Central memory CD8-positive, alpha-beta T cell (primary cell): Measurements from ENCODE around the gene ERN1.
A peak's percentile ranks its signal among the peaks of the same experiment; 100 is the strongest.
"Not testable (repeated sequence)": the region's sequence is repeated elsewhere in the genome, so short reads cannot be mapped to it uniquely, and the experiment has no call there.

ENCODE experiments used
- ATAC-seq: fragments of 150-1000 bp; cut with Tn5 transposase; replicated peaks from 2 replicates; pipeline ENCODE4 v1.10.0; 2022; ENCODE audit warnings: mild to moderate bottlenecking, moderate FRiP score, moderate number of reproducible peaks; ENCODE audit not compliant: poor library complexity, severe bottlenecking; ENCODE audit errors: extremely low read depth
- DNase-seq, 2 donors: peaks; one replicate each; pipeline ENCODE4 v3.0.0; 2021; ENCODE audit warnings: low spot score in 2 of 2
- H3K27ac Mint-ChIP-seq: one replicate; pipeline ENCODE4 v1.8.0; 2022; ENCODE audit warnings: low read depth, mild to moderate bottlenecking, moderate library complexity, mixed read lengths
- H3K27me3 Mint-ChIP-seq: one replicate; pipeline ENCODE4 v1.8.0; 2022; ENCODE audit warnings: mixed read lengths
- H3K36me3 Mint-ChIP-seq: one replicate; pipeline ENCODE4 v1.8.0; 2022; ENCODE audit warnings: mild to moderate bottlenecking, moderate library complexity, mixed read lengths; ENCODE audit not compliant: insufficient read depth
- H3K4me1 Mint-ChIP-seq: one replicate; pipeline ENCODE4 v1.8.0; 2022; ENCODE audit warnings: mixed read lengths
- H3K4me3 Mint-ChIP-seq: one replicate; pipeline ENCODE4 v1.8.0; 2022; ENCODE audit warnings: mild to moderate bottlenecking, moderate library complexity, mixed read lengths
- H3K9me3 Mint-ChIP-seq: one replicate; pipeline ENCODE4 v1.8.0; 2022; ENCODE audit warnings: mixed read lengths

Gene ERN1

DNA sequence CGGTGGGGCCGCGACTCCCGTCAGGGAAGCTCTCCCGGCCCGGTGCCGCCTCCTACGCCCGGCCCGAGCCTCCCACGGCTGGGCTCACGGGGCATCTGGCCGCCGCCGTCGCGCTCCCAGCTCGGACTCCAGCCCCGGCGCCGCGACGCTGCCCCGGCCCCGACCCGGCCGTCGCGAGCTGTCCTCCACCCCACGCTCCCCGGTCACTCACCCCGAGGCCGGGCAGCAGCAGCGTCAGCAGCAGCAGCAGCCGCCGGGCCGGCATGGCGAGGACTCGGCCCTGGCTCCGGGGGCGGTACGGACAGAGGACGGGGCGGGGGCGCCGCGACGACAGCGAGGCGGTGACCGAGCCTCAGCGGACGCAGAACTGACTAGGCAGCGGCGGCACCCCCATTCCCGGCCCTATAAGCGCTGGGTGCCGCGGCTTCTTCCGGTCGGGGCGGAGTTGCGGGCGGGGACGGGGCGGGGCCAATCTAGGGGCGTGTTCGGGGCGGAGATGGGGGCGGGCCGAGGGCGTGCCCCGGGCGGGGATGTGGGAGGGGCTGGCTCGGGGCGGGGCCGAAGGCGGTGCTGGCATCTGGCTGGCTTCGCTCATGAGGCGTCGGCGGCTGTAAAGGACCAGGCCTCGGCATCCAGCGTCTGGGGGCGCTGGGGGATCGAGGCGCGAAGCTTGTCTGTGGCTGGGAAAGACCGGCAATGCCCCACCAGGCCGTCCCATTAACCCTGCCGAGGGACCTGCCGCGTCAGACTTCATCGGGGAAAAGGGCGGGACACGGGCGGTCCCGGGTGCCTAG is at the start of gene ERN1:
Gene ERN1 (minus strand): TSS at position 380 of the 794 bp plus-strand sequence. CDS start 115 bp downstream, at position 265.
- Mint-ChIP-seq H3K36me3 (peaks cover 11% of the 10 kb centered on the region), H3K4me1 (peaks cover 50% of the 10 kb centered on the region), H3K27me3 (no peaks in the 10 kb centered on the region), H3K9me3 (no peaks in the 10 kb centered on the region), H3K4me3 (peak within 1 kb of the TSS; percentile 91), H3K27ac (peak within 1 kb of the TSS; percentile 93)
- peak; percentile 85 for ATAC-seq
- DNase-seq: peak; percentile 79 to 87

- not testable (repeated sequence) for H3K4me3 Mint-ChIP-seq, H3K4me1 Mint-ChIP-seq, H3K9me3 Mint-ChIP-seq, H3K27ac Mint-ChIP-seq, H3K27me3 Mint-ChIP-seq, H3K36me3 Mint-ChIP-seq, ATAC-seq, DNase-seq
Observed at GRCh38 chr17:64179024-64179423, 49.1 kb upstream of the ERN1 start.

DNA sequence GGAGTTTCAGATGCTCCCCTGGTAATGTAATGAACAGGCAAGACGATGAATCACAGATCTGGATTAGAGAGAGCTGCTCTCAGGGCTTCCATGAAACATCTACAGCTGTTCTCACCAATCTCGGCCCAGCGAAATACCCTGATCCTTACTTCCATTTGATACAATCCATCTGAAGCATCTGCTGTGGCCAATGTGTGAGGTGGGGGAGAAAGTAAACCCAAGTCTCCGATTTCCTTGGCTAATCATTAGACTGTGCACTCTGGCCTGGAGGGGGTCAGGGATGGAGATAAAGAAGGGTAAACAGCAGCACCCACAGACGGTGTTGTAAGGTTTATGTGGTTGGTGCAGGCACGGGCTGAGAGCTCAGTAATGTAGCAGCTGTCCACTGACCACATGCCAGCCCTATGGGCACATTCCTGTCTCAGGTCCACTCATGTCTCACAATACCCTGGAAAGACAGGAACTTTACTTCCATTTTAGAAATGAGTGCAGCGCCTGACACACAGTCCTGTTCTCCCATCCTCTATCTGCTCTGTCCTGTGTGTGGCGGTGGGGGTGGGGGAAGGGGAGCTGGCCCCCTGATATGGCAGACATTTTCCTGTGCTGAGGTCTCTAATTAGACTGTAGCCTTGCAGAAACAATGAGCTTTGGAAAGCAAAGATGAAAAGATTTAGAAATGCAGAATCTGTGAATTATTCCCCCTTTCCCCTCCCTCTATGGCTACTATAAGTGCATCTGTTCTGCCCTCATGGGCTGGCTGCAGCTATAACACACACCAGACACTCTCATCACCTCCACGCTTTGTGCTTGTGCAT is 48.3 kb upstream of the ERN1 start:
- H3K9me3 Mint-ChIP-seq: no peaks in the 10 kb centered on the region
- ATAC-seq (no peak), DNase-seq (no peak)
- no peaks in the 10 kb centered on the region for H3K27me3 Mint-ChIP-seq
- peaks cover 6% of the 10 kb centered on the region for H3K36me3 Mint-ChIP-seq
- no peak overlapping the region for H3K4me3 Mint-ChIP-seq
- no peaks in the 10 kb centered on the region for H3K4me1 Mint-ChIP-seq
- H3K27ac Mint-ChIP-seq: no peak overlapping the region

DNA sequence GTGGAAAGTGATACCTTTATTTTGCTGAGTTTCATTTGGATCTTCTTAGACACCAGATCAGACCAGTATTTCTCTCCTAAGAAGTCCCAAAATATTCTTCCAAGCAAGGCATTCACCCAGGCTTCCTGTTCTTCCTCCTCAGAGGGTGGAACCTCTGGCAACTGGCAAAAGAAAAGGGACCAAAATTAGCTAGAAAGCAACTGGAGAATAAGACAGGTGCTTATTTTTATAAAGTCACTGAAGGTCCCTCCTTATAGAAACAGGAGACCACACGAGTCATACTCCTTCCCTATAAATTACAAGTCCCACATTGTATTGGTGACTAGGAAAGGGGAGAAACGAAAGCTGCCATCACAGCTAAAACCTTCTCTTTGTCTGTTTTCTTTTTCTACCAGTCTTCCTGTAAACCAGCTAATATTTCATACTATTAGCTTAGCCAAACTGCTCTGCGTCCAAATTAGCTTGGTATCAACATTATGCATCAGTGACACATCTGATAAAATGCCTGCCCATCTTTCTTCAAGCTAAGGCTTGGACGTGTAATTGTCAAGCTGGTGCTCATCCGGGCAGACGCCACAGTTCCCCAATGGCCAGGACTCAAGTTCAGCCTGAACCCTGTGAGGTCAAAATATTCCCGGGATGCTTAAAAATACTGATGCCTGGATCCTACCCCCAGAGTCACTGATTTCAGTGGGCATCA is 47.5 kb upstream of the ERN1 start:
- no peaks in the 10 kb centered on the region for H3K9me3 Mint-ChIP-seq
- peaks cover 9% of the 10 kb centered on the region for H3K36me3 Mint-ChIP-seq
- no peaks in the 10 kb centered on the region for H3K4me1 Mint-ChIP-seq
- no peak overlapping the region for H3K4me3 Mint-ChIP-seq
- no peaks in the 10 kb centered on the region for H3K27me3 Mint-ChIP-seq
- no peak for DNase-seq
- no peak for ATAC-seq
- H3K27ac Mint-ChIP-seq: no peak overlapping the region

DNA sequence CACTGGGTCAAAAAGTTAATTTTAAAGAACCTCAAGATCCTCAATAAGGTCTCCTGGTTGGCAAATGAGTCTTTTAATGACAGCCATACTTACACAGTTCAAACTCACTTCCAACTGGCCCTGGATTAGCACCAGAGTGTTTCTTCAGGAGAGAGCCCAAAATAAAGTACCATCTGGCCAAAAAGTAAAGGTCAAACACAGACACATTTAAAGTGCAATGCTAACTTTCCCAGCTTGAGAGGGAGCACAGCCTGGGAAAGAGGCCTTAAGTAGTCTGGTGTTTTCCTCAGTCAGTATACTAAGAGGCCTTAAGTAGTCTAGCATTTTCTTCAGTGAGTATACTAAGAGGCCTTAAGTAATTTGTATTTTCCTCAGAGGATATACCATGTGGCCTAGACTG is 46.6 kb upstream of the ERN1 start:
- Mint-ChIP-seq H3K9me3 (no peaks in the 10 kb centered on the region), H3K4me1 (no peaks in the 10 kb centered on the region), H3K36me3 (peaks cover 12% of the 10 kb centered on the region), H3K27me3 (no peaks in the 10 kb centered on the region), H3K27ac (no peak overlapping the region), H3K4me3 (no peak overlapping the region)
- ATAC-seq (no peak), DNase-seq (no peak)

- DNase-seq: no peak
- Mint-ChIP-seq H3K4me1 (no peaks in the 10 kb centered on the region), H3K27ac (no peak overlapping the region), H3K27me3 (no peaks in the 10 kb centered on the region), H3K4me3 (no peak overlapping the region), H3K9me3 (no peaks in the 10 kb centered on the region), H3K36me3 (peaks cover 18% of the 10 kb centered on the region)
- no peak for ATAC-seq
Observed at GRCh38 chr17:64174686-64175456, 44.9 kb upstream of the ERN1 start.

- Mint-ChIP-seq H3K9me3 (no peaks in the 10 kb centered on the region), H3K36me3 (peaks cover 19% of the 10 kb centered on the region), H3K4me1 (no peaks in the 10 kb centered on the region), H3K27ac (no peak overlapping the region), H3K4me3 (no peak overlapping the region), H3K27me3 (no peaks in the 10 kb centered on the region)
- no peak for ATAC-seq
- no peak for DNase-seq
Observed at GRCh38 chr17:64173646-64174045, 43.7 kb upstream of the ERN1 start.

- H3K9me3 Mint-ChIP-seq: no peaks in the 10 kb centered on the region
- no peaks in the 10 kb centered on the region for H3K4me1 Mint-ChIP-seq
- DNase-seq: no peak
- peaks cover 19% of the 10 kb centered on the region for H3K36me3 Mint-ChIP-seq
- no peak for ATAC-seq
- H3K27me3 Mint-ChIP-seq: no peaks in the 10 kb centered on the region
- no peak overlapping the region for H3K4me3 Mint-ChIP-seq
- H3K27ac Mint-ChIP-seq: no peak overlapping the region
Observed at GRCh38 chr17:64172510-64172909, 42.6 kb upstream of the ERN1 start.

DNA sequence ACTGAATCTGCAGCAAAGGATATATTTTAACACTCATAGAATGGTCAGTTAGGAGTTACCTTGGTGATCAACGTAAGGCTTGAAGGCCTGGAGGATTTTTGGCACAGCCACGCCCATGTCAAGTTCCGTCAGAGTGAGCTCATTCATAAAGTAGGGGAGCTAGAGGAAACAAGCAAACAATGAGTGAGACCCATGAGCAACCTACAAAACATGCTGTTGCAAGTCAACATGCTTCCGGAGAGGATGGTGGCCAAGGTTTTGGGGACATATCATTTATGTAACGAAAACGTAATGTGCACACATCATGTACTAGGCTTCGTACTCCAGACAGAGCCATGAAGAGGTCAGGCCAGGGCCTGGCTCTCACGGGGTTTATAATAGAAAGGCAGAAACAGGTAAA is 41.1 kb upstream of the ERN1 start:
- Mint-ChIP-seq H3K9me3 (no peaks in the 10 kb centered on the region), H3K27me3 (no peaks in the 10 kb centered on the region), H3K27ac (no peak overlapping the region), H3K36me3 (peaks cover 19% of the 10 kb centered on the region), H3K4me3 (no peak overlapping the region), H3K4me1 (no peaks in the 10 kb centered on the region)
- DNase-seq: no peak
- no peak for ATAC-seq

DNA sequence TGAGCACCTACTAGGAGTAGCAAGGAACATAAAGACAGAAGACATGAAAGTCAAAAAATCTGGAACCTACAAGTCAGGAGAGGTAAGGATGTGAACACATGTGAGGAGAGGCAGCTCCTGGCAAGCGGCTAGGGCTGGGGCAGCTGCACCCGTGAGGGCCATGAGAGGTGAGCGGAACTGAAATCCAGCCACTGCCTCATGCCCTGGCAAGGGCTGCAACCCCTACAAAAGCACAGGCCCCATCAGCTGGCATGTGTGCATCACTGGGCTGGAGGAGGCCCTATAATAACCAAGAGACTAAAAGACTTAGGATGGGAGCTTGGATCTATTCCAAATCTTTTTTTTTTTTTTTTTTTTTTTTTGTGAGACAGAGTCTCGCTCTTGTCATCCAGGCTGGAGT is 40.3 kb upstream of the ERN1 start:
- H3K27ac Mint-ChIP-seq: no peak overlapping the region
- peaks cover 19% of the 10 kb centered on the region for H3K36me3 Mint-ChIP-seq
- DNase-seq: no peak
- H3K4me1 Mint-ChIP-seq: no peaks in the 10 kb centered on the region
- H3K9me3 Mint-ChIP-seq: no peaks in the 10 kb centered on the region
- H3K4me3 Mint-ChIP-seq: no peak overlapping the region
- H3K27me3 Mint-ChIP-seq: no peaks in the 10 kb centered on the region
- ATAC-seq: no peak

GRCh38 chr17:64167666-64168065 is 37.7 kb upstream of the ERN1 start:
- not testable (repeated sequence) for ATAC-seq
- peaks cover 12% of the 10 kb centered on the region for H3K36me3 Mint-ChIP-seq

DNA sequence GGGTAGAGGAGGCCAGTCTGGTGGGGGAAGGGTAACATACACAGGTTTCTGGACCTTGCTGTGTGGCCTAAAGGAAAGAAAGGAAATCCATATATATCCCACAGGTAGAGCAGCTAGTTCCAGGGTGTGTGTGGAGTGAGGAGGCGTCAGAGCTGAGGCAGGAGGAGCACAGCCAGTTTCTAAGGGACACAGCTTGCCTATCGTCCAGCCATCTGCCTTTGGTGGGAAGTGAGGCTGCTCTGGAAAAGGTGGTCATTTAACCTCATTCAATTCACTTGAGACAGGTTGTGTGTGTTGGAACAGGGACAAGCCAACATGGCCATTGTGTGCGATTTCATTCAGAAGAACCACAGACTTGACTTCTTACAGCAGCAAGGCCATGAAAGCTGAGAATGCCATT is 36.9 kb upstream of the ERN1 start:
- peaks cover 8% of the 10 kb centered on the region for H3K36me3 Mint-ChIP-seq

More at GRCh38 chr17:64167666-64168065, 37.7 kb upstream of the ERN1 start:
- not testable (repeated sequence) for DNase-seq, H3K4me3 Mint-ChIP-seq, H3K27me3 Mint-ChIP-seq, H3K9me3 Mint-ChIP-seq, H3K4me1 Mint-ChIP-seq, H3K27ac Mint-ChIP-seq

More for the DNA sequence above, 36.9 kb upstream of the ERN1 start:
- Mint-ChIP-seq H3K27ac (no peak overlapping the region), H3K4me1 (peaks cover 2% of the 10 kb centered on the region), H3K27me3 (no peaks in the 10 kb centered on the region), H3K4me3 (no peak overlapping the region), H3K9me3 (no peaks in the 10 kb centered on the region)
- no peak for ATAC-seq
- no peak for DNase-seq
